Common myeloid progenitor, CD34-positive (primary cell): ENCODE results near the gene AEBP1.

ENCODE experiments used
- CTCF ChIA-PET: fragments of 350-600 bp; sonication (Branson Sonifier 250); formaldehyde crosslinking; loops from one replicate; lab custom pipeline; 2021; ENCODE audit warnings: antibody characterized with exemption; lab: Charles Lee
- POLR2A ChIA-PET: fragments of 350-600 bp; sonication (Branson Sonifier 250); formaldehyde crosslinking; loops from one replicate; lab custom pipeline; 2021; ENCODE audit warnings: antibody characterized with exemption; lab: Charles Lee
- DNase-seq, 3 donors: peaks; one replicate each; pipeline versions ENCODE4 v3.0.0 to v3.0.0-alpha.2; 2013
- H3K27ac ChIP-seq, 2 experiments: 1 replicate in 1 of 2; 2 replicates in 1 of 2; pipeline ENCODE4 v1.7.0; 2013; ENCODE audit warnings: inconsistent platforms in 2 of 2, low read length in 2 of 2, mild to moderate bottlenecking in 2 of 2, low read depth in 1 of 2, moderate library complexity in 1 of 2; ENCODE audit not compliant: severe bottlenecking in 2 of 2, insufficient read depth in 1 of 2, poor library complexity in 1 of 2
- H3K27me3 ChIP-seq, 5 experiments: replicated peaks in 2 of 5; 1 replicate in 3 of 5; 2 replicates in 2 of 5; pipeline versions ENCODE4 v1.6.1 to v1.7.0; 2013; ENCODE audit warnings: low read length in 4 of 5, mild to moderate bottlenecking in 2 of 5, moderate library complexity in 2 of 5, inconsistent platforms in 1 of 5; ENCODE audit not compliant: insufficient read depth in 5 of 5, control insufficient read depth in 4 of 5
- H3K36me3 ChIP-seq, 4 experiments: 1 replicate in 2 of 4; 2 replicates in 2 of 4; pipeline versions ENCODE4 v1.6.1 to v1.7.0; 2013; ENCODE audit warnings: low read length in 3 of 4, control low read depth in 1 of 4, mild to moderate bottlenecking in 1 of 4; ENCODE audit not compliant: control insufficient read depth in 4 of 4, insufficient read depth in 4 of 4
- H3K4me1 ChIP-seq, 4 experiments: 1 replicate in 3 of 4; 2 replicates in 1 of 4; pipeline versions ENCODE4 v1.6.1 to v1.7.1; 2013; ENCODE audit warnings: low read length in 3 of 4, mild to moderate bottlenecking in 3 of 4, control low read depth in 1 of 4, inconsistent platforms in 1 of 4, moderate library complexity in 1 of 4; ENCODE audit not compliant: control insufficient read depth in 4 of 4, insufficient read depth in 4 of 4; ENCODE audit errors: control extremely low read depth in 1 of 4
- H3K4me3 ChIP-seq, 7 experiments: 1 replicate in 4 of 7; 2 replicates in 3 of 7; pipeline versions ENCODE4 v1.5.1 to v1.7.0; 2013; ENCODE audit warnings: mild to moderate bottlenecking in 7 of 7, low read length in 6 of 7, moderate library complexity in 6 of 7, inconsistent platforms in 2 of 7, low read depth in 2 of 7, control low read depth in 1 of 7; ENCODE audit not compliant: insufficient read depth in 4 of 7, control insufficient read depth in 1 of 7; ENCODE audit errors: extremely low read depth in 1 of 7
- H3K9me3 ChIP-seq, 5 experiments: 1 replicate in 4 of 5; 2 replicates in 1 of 5; pipeline versions ENCODE4 v1.6.1 to v1.7.1; 2013; ENCODE audit warnings: low read length in 4 of 5, mild to moderate bottlenecking in 2 of 5, inconsistent platforms in 1 of 5, low read depth in 1 of 5, moderate library complexity in 1 of 5; ENCODE audit not compliant: control insufficient read depth in 4 of 5, insufficient read depth in 2 of 5; ENCODE audit errors: control extremely low read depth in 1 of 5
- WGBS: methylation state at CpG from one replicate; pipeline ENCODE4 v1.1.5; 2013; ENCODE audit not compliant: insufficient coverage; 5-methylcytosine and 5-hydroxymethylcytosine counted together

The AEBP1 gene

GRCh38 chr7:44136731-44137130, 32.6 kb downstream of the AEBP1 start:
- 100% methylated on average over 2 of the region's 5 CpGs for WGBS
- Histone ChIP-seq H3K9me3 (no peaks in the 10 kb centered on the region), H3K4me3 (no peak overlapping the region), H3K36me3 (no peaks in the 10 kb centered on the region), H3K4me1 (no peaks in the 10 kb centered on the region), H3K27me3 (peaks cover 0 to 3% (median 0%) of the 10 kb centered on the region in 5 experiments), H3K27ac (no peak overlapping the region)
- POLR2A ChIA-PET: no interaction called here
- DNase-seq: no peak
- CTCF ChIA-PET: interaction anchor here (1.8 kb wide), 1 partner anchor 9 kb away, joined by 9 read pairs; no protein-coding TSS in a partner anchor

GRCh38 chr7:44138698-44139097, 34.6 kb downstream of the AEBP1 start:
- POLR2A ChIA-PET: no interaction called here
- H3K9me3 ChIP-seq: no peaks in the 10 kb centered on the region
- 92% methylated on average over 7 of the region's 8 CpGs for WGBS
- H3K27me3 ChIP-seq: peaks cover 0 to 3% (median 0%) of the 10 kb centered on the region in 5 experiments
- CTCF ChIA-PET: interaction anchor here (1.2 to 1.8 kb wide), 3 partner anchors 10 to 63 kb away, joined by 4 to 9 read pairs (median 5); no protein-coding TSS in a partner anchor
- no peak for DNase-seq
- H3K36me3 ChIP-seq: no peaks in the 10 kb centered on the region
- H3K4me3 ChIP-seq: no peak overlapping the region
- H3K4me1 ChIP-seq: no peaks in the 10 kb centered on the region
- no peak overlapping the region for H3K27ac ChIP-seq

- POLR2A ChIA-PET: no interaction called here
- CTCF ChIA-PET: no interaction called here
These were observed 35.3 kb downstream of the AEBP1 start for GRCh38 chr7:44139311-44140010.

GRCh38 chr7:44140341-44140740, 36.2 kb downstream of the AEBP1 start:
- H3K4me1 ChIP-seq: peaks cover 0 to 5% (median 3%) of the 10 kb centered on the region in 4 experiments
- ChIA-PET POLR2A (interaction anchor here (0.5 kb wide), 1 partner anchor 13 kb away, joined by 4 read pairs; no protein-coding TSS in a partner anchor), CTCF (no interaction called here)
- H3K27ac ChIP-seq: no peak overlapping the region
- no peaks in the 10 kb centered on the region for H3K36me3 ChIP-seq
- H3K9me3 ChIP-seq: peaks cover 0 to 5% (median 0%) of the 10 kb centered on the region in 5 experiments
- H3K4me3 ChIP-seq: no peak overlapping the region
- WGBS: 92% methylated on average over 4 of the region's 10 CpGs
- DNase-seq: no peak
- H3K27me3 ChIP-seq: peaks cover 0 to 18% (median 10%) of the 10 kb centered on the region in 5 experiments

More at GRCh38 chr7:44139311-44140010, 35.3 kb downstream of the AEBP1 start:
- H3K27me3 ChIP-seq: peaks cover 0 to 9% (median 2%) of the 10 kb centered on the region in 5 experiments
- WGBS: 91% methylated on average over 9 of the region's 14 CpGs
- no peak for DNase-seq
- no peak overlapping the region for H3K27ac ChIP-seq
- no peaks in the 10 kb centered on the region for H3K4me1 ChIP-seq
- H3K4me3 ChIP-seq: no peak overlapping the region
- H3K9me3 ChIP-seq: no peaks in the 10 kb centered on the region
- H3K36me3 ChIP-seq: no peaks in the 10 kb centered on the region

- Histone ChIP-seq H3K36me3 (no peaks in the 10 kb centered on the region), H3K27me3 (peaks cover 0 to 27% (median 17%) of the 10 kb centered on the region in 5 experiments), H3K4me1 (peaks cover 0 to 12% (median 9%) of the 10 kb centered on the region in 4 experiments), H3K9me3 (peaks cover 0 to 5% (median 0%) of the 10 kb centered on the region in 5 experiments), H3K27ac (no peak within 1 kb of the TSS), H3K4me3 (no peak within 1 kb of the TSS)
- ChIA-PET POLR2A (no interaction called here), CTCF (interaction anchor here (0.6 to 1.5 kb wide), 3 partner anchors 22 to 94 kb away, joined by 3 to 5 read pairs (median 3); no protein-coding TSS in a partner anchor)
- WGBS: 91% methylated on average over 4 of the region's 6 CpGs
- DNase-seq: no peak
These were observed 37.2 kb downstream of the AEBP1 start, which contains the start of gene MYL7 for GRCh38 chr7:44141221-44141850. MYL7 (minus strand) TSS chr7:44141332; CDS start chr7:44141305, 27 bp downstream.

- H3K27ac ChIP-seq: no peak overlapping the region
- no peak for DNase-seq
- H3K27me3 ChIP-seq: peaks cover 0 to 30% (median 19%) of the 10 kb centered on the region in 5 experiments
- CTCF ChIA-PET: interaction anchor here (0.6 to 1.5 kb wide), 2 partner anchors 21 to 95 kb away, joined by 3 to 5 read pairs; no protein-coding TSS in a partner anchor
- H3K4me1 ChIP-seq: peaks cover 0 to 15% (median 11%) of the 10 kb centered on the region in 4 experiments
- H3K4me3 ChIP-seq: no peak overlapping the region
- 96% methylated on average over 4 of the region's 4 CpGs for WGBS
- POLR2A ChIA-PET: no interaction called here
- no peaks in the 10 kb centered on the region for H3K36me3 ChIP-seq
- peaks cover 0 to 5% (median 0%) of the 10 kb centered on the region in 5 experiments for H3K9me3 ChIP-seq
These were observed 37.9 kb downstream of the AEBP1 start for GRCh38 chr7:44142028-44142427.
